Embryonic facial prominence (tissue), 1 donor: ENCODE data around the gene C2orf69.

ENCODE experiments used
- DNase-seq: peaks from one replicate; pipeline ENCODE4 v3.0.0-alpha.2; 2016; ENCODE audit errors: extremely low spot score

The C2orf69 gene

DNA sequence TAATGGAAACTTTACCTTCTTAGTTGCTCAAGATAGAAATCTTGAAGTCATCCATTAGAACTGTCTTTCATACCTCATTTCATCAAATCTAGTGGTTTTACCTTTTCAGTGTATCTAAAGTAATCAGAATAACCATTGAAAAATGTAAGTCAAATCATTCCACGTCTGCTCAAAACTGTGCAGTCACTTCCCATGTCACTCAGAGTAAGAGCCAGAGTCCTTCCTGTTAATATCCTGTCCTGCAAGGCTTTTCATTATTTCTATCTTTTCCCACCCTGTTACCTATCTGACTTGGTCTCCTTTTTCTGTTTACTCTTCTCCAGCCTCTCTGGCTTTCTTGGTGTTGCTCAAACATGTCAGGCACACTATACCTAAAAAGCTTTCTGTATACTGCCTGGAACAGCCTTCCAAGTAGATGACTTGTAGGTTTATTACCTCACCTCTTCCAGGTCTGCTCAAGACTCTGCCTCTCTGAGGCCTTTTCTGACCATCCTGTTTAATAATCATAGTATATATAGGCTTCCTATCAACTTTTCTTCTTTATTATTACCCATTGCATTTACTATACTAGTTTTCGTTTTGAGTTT lies 3.4 kb downstream of the C2orf69 start:
- no peak for DNase-seq

DNA sequence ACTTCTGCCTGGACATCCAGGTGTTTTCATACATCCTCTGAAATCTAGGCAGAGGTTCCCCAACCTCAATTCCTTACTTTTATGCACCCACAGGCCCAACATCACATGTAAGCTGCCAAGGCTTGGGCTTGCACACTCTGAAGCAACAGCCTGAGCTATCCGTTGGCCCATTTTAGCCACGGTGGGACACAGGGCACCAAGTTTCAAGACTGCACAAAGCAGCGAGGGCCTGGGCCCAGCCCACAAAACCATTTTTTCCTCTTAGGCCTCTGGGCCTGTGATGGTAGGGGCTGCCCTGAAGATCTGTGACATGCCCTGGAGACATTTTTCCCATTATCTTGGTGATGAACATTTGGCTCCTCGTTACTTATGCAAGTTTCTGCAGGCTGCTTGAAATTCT lies 5.9 kb downstream of the C2orf69 start:
- DNase-seq = no peak

DNA sequence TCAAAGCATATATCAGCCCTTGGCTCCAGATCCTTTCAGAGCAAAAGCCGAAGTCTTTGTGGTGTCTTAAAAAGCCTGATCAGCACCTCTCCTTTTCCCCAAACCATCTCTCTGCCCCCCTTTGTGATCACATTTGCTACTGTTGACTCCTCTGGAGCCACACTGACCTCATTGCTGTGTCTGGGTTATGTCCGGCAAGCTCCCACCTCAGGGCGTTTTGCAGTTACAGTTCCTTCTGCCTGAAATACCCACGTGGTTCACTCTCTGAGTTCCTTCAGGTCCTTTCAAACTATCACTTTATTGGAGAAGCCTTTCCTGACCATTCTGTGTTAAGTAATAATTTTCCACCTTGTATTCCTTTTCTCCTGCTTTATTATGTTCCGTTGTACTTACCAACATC lies 11.8 kb downstream of the C2orf69 start:
- DNase-seq = no peak

DNA sequence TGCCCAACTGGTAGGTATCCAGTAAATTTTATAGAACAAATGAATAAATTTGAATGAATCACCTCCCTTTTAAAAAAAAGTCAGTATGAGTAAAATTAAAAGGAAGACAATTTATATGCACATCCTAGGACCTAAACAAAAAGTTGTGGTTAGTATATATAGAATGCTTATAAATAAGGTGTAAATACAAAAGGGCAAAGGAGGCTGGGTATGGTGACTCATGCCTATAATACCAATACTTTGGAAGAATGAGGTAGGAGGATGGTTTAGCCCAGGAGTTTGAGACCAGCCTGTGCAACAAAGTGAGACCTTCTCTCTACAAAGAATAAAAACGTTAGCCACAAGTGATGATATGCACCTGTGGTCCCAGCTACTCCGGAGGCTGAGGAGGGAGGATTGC lies 12.8 kb downstream of the C2orf69 start:
- no peak for DNase-seq

DNA sequence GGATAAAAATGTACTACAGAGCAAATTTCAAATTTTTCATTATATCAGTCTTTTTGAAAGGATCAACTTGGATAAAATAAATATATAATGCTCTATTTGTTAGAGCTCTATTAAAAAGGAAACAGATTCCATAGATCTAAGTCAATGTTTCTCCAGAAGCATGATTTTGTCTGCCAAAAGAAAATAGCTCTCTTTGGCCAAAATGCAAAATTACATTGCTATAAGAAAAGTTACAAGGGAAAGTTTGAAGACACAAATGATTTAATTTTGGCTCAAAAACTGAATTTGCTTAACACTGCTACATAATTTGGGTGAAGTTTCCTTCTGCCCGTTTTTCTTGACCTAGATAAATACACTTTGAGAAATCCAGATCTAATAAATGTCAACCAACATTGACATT lies 15.7 kb downstream of the C2orf69 start:
- DNase-seq = no peak

DNA sequence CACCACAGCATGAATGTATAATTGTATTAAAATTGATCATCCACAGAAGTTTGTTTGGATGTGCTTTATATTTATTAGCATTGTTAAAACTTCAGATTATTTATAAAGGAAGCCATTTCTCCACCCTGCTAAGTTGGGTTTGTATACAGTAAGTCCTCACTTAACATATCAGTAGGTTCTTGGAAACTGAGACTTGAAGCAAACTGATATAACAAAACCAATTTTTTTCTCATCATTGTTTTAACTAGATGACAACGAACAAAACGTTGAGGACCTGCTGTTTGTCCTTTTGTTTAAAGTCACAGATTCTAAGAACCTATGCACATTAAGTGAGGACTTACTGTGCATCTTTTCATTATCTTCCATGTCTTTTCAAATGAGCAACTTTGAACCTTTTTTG lies 17.1 kb downstream of the C2orf69 start:
- DNase-seq = no peak

DNA sequence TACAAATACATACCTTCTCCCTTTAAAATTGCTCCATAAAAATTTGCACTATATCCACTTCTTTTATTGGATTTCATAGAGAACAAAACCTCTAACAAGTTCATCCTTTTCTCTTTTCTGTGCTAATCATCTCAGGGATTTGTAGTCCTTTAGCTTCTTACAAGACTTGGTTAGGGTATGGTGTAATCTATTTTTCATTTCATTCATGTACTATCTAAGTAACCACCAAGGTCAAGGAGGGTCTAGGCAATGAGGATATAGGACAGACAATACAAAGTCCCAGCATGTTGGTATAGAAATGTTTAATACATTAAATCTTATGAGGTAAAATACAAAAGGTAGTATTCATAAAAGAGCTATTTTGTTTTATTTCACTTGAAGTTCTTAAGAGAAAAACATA lies 17.5 kb downstream of the C2orf69 start:
- DNase-seq = no peak

DNA sequence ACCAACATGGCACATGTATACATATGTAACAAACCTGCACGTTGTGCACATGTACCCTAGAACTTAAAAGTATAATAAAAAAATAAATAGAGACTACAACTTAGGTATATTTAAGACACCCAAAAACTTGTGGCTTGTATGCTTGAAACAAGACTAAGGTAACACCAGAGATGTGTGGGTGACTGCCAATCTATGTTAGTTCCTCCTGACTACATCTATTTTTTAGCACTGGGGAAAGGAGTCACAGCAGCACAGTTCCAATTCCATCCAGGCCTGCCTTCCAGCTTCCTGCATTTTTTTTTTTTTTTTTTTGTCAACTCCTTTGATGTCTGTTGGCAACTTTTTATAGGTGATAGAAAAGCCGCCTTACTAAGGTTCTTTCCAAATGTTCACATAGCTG lies 18.2 kb downstream of the C2orf69 start:
- no peak for DNase-seq

DNA sequence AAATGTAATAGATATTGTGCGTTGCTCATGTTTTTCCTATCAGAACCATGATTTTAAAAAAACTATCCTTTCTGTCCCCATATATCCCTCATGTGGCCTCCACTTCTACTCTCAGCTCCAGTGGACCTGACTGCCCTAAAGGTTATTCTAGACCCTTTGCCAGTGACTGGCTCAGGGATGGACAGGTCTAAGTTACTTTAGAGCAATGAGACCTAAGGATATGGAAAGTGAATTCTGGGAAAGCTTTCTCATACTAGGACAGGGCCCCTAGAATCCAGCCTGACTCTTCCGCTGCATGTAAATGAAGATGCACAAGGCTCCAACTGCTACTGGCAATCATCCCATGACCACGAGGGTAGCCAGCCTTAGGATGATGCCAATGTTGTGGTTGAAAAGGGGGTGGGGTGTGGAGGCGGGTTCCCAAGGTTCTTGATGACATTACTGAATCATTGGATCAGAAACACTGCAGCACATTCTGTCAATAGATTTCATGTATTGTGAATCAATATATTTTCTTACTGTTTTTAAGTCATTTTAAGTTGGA lies 21.3 kb downstream of the C2orf69 start:
- no peak for DNase-seq

DNA sequence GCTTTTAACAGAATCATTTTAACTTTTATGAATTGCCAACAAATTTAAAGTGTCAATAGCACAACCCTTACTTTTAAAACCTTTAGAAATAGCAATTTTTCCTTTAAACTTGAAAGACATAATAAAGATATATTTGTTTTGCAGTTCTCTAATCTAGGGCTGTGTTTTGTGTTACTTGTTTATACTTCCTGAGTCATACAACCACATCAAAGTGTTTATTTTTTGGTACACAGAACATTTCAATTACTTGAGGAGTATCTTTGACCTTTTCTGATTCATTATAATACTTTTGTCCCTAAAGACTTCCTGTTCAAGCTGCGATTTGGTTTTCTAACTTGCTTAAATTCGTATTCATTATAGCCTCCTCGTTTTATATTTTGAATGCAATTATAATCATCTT lies 22.4 kb downstream of the C2orf69 start:
- DNase-seq = no peak

DNA sequence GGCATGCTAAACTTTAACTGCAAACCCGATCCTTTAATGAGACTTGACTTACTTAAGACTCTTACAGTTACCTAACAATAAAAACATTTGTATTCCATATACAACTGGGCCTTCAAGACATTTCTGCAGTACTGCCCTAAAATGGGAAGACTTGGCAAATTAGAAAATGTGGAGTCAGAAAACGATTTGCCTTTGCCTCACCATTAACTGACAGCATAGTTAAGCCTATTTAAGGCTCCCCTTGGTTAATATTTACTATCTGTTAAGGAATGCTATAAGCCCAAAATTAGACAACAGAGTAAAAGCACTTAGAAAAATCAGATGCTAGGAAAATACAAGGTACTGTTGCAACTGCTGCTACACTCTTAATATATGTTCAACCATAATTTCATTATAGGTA lies 25.5 kb downstream of the C2orf69 start:
- no peak for DNase-seq

DNA sequence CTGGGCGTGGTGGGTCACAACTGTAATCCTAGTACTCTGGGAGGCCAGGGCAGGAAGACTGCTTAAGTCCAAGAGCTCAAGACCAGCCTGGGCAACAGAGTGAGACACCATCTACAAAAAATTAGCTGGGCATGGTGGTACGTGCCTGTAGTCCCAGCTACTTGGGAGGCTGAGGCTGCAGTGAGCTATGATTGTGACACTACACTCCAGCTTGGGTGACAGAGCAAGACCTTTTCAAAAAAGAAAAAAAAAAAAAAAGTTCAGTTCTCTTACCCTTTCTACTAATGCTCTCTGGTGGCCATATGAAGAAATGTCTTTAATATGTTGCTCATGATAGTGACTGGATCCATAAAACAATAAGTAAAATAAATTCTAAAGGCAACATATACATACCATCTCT lies 29.3 kb downstream of the C2orf69 start:
- DNase-seq = no peak

DNA sequence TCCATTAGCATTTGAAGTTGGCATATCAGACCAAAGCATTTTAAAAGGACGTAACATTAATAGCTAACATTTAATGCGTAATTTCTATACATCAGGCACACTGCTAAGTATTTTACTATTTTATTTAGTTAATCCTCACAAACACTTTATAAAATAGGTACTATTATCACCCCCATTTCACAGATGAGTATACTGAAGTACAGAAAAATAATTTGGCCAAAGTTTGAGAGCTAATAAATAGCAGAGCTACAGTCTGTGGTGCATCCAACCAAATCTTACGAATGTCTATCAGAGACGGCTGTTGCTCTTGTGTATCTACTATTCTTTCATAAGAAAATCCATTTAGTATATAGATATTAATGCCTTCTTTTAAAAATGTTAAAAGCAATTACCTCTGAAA lies 32.3 kb downstream of the C2orf69 start:
- no peak for DNase-seq

DNA sequence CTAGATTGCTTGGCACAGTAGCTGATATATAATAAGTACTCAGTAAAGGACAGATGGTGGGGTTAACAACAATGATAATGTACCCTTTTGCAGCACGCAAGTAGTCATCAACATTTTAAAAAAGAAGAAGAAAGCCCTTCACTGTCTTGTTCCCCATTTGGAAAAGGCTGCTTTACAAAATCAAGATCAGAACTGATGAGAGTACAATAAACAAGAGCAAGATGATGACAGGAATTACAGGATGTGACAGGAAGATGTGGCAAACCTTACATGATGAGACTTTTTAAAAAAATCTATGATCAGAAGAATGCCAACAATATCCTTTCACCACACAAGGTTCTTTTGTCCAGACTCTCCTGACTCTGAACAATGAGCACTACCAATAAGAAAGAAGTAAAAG lies 35.1 kb downstream of the C2orf69 start:
- no peak for DNase-seq

DNA sequence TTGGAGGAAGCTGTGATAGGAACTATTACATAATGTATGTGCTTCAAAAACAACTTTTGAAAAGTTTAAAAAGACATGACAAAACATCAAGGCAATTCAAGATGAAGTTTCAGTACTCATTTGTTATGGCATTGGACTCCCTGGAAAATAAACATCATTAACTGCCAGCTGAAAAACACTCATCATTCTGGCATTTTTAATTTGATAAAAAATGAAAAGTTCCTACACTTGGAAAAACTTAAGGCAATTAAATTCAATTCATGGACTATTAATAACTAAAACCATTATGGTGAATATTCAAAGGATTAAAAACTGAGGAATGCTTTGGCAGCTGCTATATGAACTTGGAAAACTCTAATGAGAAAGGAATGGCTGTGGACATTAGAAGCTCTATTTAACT lies 35.7 kb downstream of the C2orf69 start:
- DNase-seq = no peak

DNA sequence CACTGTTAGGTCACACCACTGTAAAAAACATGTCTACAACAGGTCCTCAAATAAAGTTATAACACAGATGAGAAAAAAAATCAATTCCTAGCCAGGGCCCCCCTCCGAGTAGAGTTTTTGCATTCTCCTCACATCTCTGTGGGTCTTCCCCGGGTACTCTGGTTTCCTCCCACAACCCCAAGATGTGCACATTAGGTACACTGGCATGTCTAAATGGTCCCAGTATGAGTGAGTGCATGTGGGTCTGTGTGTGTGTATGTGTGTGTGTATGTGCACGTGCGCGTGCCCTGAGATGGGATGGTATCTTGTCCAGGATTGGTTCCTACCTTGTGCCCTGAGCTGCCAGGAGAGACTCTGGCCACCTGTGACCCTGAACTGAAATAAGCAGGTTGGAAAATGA lies 39.3 kb downstream of the C2orf69 start:
- DNase-seq = no peak

DNA sequence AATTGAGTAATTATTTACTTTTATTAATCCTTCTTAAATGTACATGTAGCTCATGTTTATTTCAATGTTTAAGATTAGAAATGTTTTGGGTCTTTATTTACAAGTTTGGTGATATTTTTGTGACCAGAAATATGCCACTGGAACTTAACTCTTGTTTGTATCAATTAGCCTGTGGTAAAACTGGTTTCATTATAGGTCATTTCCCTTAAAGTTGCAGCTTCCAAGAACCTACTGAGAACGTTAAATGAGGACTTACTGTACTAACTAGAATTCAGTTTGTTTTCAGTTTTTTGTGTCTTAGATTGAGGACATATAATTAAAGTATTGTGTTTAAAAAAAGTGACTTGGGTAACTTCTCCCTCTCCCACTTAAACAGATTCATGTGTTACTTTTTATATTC lies 39.9 kb downstream of the C2orf69 start:
- no peak for DNase-seq

DNA sequence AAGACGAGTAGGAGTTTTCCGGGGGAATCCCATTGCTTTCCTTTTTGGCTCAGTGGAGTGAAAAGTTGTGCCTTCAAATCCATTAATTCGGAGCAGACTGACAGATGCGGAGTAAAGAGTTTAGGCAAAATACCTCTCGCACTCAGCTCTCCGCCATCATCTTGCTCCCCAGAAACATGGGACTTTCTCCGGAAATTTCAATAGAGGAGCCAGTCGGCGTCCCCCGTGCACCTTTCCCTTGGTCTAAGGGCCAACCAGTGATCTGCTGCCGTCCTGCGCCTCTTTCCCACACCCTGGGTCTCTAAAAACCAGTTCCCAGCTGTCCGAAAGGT lies 43.9 kb downstream of the C2orf69 start:
- DNase-seq = peak; percentile 27

DNA sequence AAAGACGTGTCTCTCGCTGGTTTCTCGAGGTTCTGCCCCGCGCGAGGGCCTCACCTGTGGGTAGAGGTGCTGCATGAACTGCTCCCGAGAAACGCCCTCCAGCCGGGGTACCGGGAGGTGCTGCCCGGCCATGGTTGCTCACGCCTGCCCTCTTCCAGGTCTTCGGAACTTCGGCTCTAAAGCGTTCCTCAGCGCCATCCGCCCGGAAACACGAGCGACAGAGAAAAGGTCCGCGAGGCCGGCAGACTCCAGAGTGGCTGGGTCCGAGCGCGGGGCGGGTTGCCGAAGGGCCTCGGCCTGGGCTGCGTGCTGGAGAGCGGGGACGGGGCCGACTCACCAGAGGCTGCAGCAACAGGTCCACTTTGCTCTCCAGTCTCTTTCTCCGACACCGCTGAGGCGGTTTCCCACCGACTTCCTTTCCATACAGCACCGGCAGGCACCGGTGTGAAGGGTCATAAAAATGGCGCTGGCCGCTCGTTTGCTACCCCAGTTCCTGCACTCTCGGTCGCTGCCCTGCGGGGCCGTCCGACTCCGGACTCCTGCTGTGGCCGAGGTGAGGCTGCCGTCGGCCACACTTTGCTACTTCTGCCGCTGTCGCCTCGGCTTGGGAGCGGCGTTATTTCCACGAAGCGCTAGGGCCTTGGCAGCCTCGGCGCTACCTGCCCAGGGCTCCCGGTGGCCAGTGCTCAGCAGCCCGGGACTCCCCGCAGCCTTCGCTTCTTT lies 44.4 kb downstream of the C2orf69 start, which contains the start of the genes MAIP1 and TYW5:
Gene MAIP1 (plus strand): TSS at position 244 of the 723 bp plus-strand sequence. CDS start 217 bp downstream, at position 461.
Gene TYW5 (minus strand): TSS at position 153 of the 723 bp plus-strand sequence. CDS start 21 bp downstream, at position 132.
- DNase-seq = peak; percentile 31

DNA sequence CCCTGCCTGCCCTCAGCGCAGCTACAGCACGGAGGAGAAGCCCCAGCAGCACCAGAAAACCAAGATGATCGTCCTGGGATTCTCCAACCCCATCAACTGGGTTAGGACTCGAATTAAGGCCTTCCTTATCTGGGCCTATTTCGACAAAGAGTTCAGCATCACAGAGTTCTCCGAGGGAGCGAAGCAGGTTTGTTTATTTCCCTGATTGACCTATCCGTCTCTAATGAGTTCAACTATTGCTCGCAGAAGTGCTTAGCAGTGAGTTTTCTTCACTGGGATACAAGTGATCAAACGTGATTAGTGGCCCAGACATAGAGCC lies 44.9 kb downstream of the C2orf69 start:
- no peak for DNase-seq

DNA sequence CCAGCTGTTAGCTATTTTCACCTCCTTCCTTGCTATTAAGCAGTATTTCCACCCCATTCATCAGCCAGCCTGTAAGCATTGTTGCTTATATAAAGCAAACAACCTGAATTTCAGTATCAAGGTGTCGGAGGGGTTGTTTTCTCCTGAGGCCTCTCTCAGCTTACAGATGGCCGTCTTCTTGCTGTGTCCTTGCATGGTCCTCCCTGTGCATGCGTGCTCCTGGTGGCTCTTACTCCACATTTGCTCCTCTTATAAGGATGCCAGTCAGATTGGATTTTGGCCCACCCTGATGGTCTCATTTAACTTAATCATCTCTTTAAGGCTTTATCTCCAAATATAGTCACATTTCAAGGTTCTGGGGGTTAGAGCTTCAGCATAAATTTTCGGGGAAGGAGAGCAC lies 46.9 kb downstream of the C2orf69 start:
- DNase-seq = no peak

DNA sequence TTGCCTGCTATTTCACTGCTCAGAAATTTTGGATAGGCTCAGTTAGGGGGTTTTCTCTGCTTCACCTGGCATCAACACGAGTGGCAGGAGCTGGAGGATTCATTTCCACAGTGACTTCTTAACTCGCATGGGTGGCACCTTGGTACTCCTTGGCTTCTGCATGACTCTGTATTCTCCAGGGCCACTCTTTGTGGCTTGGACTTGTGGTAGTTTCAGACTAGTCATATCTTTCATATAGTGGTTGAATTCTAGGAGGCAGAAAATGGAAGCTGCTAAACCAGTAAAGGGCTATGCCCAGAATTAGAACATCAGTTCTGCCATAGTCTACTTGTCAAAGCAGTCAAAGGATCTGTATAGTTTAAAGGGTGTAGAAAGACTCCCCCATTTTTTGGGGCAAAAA lies 51.1 kb downstream of the C2orf69 start:
- DNase-seq = no peak

DNA sequence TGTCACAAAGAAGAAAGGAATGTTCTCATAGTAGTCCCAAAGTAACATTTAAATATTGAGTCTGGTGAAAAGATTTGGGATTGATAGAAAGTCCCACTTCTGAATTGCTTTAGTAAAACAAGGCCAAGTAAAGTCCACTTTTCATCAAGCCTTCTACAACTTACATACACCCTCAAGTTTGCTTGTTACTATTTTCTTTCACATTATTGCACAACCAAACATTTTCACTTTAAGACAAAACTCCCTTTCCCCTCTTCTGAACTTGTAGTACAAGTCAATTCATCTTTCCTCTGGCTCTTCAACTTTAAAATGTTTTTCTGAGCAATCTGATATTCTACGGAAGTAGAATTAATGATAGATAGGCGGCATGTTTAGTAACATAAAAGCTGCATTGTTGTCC lies 55.3 kb downstream of the C2orf69 start:
- DNase-seq = no peak

DNA sequence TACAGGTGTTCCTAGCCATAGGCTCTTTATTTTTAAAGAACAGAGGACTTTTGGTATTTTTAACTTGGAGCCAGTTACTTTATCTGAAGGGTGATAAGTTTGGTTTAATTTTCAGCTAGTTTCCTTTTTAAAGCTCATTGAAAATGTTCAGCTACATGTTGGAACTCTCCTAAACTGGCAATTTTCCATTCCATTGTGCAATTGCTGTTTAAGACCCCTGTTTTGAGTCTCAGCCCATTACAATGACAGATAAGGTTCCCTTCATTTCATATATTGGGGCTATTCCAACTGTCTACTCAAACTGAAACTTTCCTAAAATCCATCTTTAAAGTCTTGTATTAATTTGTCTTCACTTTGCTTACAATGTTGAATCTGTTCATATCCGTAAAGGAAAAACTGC lies 55.9 kb downstream of the C2orf69 start:
- no peak for DNase-seq
